SK-N-SH (cell line): ENCODE data around the gene VDAC1. TPM values are rescaled to one million over a fixed set of nuclear protein-coding genes. Genes with fewer than 3 reads are reported as not detected.

Experiments used
- CTCF ChIA-PET: fragments of 300-600, 350-600 bp; formaldehyde crosslinking; extraction: SDS; loops from one replicate; lab custom pipeline; 2021; lab: Yijun Ruan, JAX
- POLR2A ChIA-PET: fragments of 350-600 bp; sonication (Branson Sonifier 250); formaldehyde crosslinking; extraction: SDS; loops from one replicate; lab custom pipeline; 2020; ENCODE audit warnings: antibody characterized with exemption, inconsistent platforms; lab: Yijun Ruan, JAX
- DNase-seq: peaks from one replicate; pipeline ENCODE4 v3.0.0; 2012
- H2AFZ ChIP-seq: fragments of 200-600 bp; sonication (generic); 2 replicates; pipeline ENCODE4 v1.8.1; 2016; ENCODE audit warnings: antibody characterized with exemption, mild to moderate bottlenecking, low read depth
- H3F3A ChIP-seq: fragments of 200-600 bp; sonication (generic); replicated peaks from 2 replicates; pipeline ENCODE3; 2016; ENCODE audit warnings: antibody characterized with exemption, mild to moderate bottlenecking; ENCODE audit not compliant: insufficient read depth
- H3K27ac ChIP-seq, 2 experiments: fragments of 200-500 bp in 1 of 2; fragments of 200-600 bp in 1 of 2; sonication (Bioruptor generic) in 1 of 2; sonication (generic), shearing (Covaris generic) in 1 of 2; 2 replicates each; pipeline versions ENCODE4 v1.5.1 to v1.6.1; 2014 to 2016; ENCODE audit warnings: low read depth in 2 of 2, inconsistent platforms in 1 of 2, low read length in 1 of 2, mild to moderate bottlenecking in 1 of 2, mixed read lengths in 1 of 2
- H3K27me3 ChIP-seq: fragments of 200-600 bp; sonication (generic), shearing (Covaris generic); 2 replicates; pipeline ENCODE4 v1.6.1; 2016; ENCODE audit warnings: mixed run types; ENCODE audit not compliant: insufficient read depth
- H3K36me3 ChIP-seq, 2 experiments: fragments of 200-500 bp in 1 of 2; fragments of 200-600 bp in 1 of 2; sonication (Bioruptor generic) in 1 of 2; sonication (generic) in 1 of 2; replicated peaks in 1 of 2; 2 replicates each; pipeline versions ENCODE3 to v1.5.1; 2014 to 2016; ENCODE audit warnings: low read length in 1 of 2, mild to moderate bottlenecking in 1 of 2; ENCODE audit not compliant: insufficient read depth in 2 of 2, control insufficient read depth in 1 of 2
- H3K4me1 ChIP-seq, 2 experiments: fragments of 200-500 bp in 1 of 2; fragments of 200-600 bp in 1 of 2; sonication (Bioruptor generic) in 1 of 2; sonication (generic), shearing (Covaris generic) in 1 of 2; 2 replicates each; pipeline versions ENCODE4 v1.5.1 to v1.6.1; 2014 to 2016; ENCODE audit warnings: low read depth in 1 of 2, low read length in 1 of 2, mixed run types in 1 of 2; ENCODE audit not compliant: insufficient read depth in 2 of 2, control insufficient read depth in 1 of 2
- H3K4me2 ChIP-seq: fragments of 200-600 bp; sonication (generic), shearing (Covaris generic); 2 replicates; pipeline ENCODE4 v1.6.1; 2017; ENCODE audit warnings: mixed run types
- H3K4me3 ChIP-seq, 2 experiments: fragments of 200-500 bp in 1 of 2; fragments of 200-600 bp in 1 of 2; sonication (Bioruptor generic) in 1 of 2; sonication (generic), shearing (Covaris generic) in 1 of 2; 2 replicates each; pipeline versions ENCODE4 v1.5.1 to v1.8.1; 2014 to 2016; ENCODE audit warnings: low read depth in 2 of 2, inconsistent platforms in 1 of 2, low read length in 1 of 2, mild to moderate bottlenecking in 1 of 2, mixed read lengths in 1 of 2, moderate library complexity in 1 of 2
- H3K79me2 ChIP-seq: fragments of 200-600 bp; sonication (generic); 2 replicates; pipeline ENCODE4 v1.8.1; 2017; ENCODE audit warnings: mild to moderate bottlenecking; ENCODE audit not compliant: insufficient read depth
- H3K9ac ChIP-seq: fragments of 200-600 bp; sonication (generic); 2 replicates; pipeline ENCODE4 v1.6.1; 2017; ENCODE audit warnings: mixed run types
- H3K9me2 ChIP-seq: fragments of 200-600 bp; sonication (generic); 2 replicates; pipeline ENCODE4 v1.6.1; 2017; ENCODE audit warnings: mixed run types
- H3K9me3 ChIP-seq: fragments of 200-600 bp; sonication (generic); 2 replicates; pipeline ENCODE4 v1.6.1; 2017; ENCODE audit warnings: mixed run types, mild to moderate bottlenecking, moderate library complexity
- H4K20me1 ChIP-seq: fragments of 200-600 bp; sonication (generic); 2 replicates; pipeline ENCODE4 v1.6.1; 2017; ENCODE audit warnings: mild to moderate bottlenecking, mixed run types; ENCODE audit not compliant: insufficient read depth
- CHD2 ChIP-seq: fragments of 150-350 bp; IDR thresholded peaks from 2 replicates; pipeline ENCODE4 v1.6.1; 2018; ENCODE audit warnings: low read length; ENCODE audit not compliant: partially characterized antibody
- FOSL2 ChIP-seq: IDR thresholded peaks from 2 replicates; pipeline ENCODE4 v1.4.0; 2012; ENCODE audit warnings: low read depth, mild to moderate bottlenecking, moderate library complexity, borderline replicate concordance
- FOXM1 ChIP-seq: IDR thresholded peaks from 2 replicates; pipeline ENCODE4 v1.4.0; 2012; ENCODE audit warnings: low read depth, mild to moderate bottlenecking
- GATA2 ChIP-seq: sonication (generic); formaldehyde crosslinking; IDR thresholded peaks from 2 replicates; pipeline ENCODE4 v1.5.0; 2020; ENCODE audit warnings: mild to moderate bottlenecking, missing genetic modification reagents
- MEF2A ChIP-seq: IDR thresholded peaks from 2 replicates; pipeline ENCODE4 v1.4.0; 2012; ENCODE audit warnings: low read depth, borderline replicate concordance
- NFIC ChIP-seq: IDR thresholded peaks from 2 replicates; pipeline ENCODE4 v1.4.0; 2012; ENCODE audit warnings: borderline replicate concordance
- RAD21 ChIP-seq: IDR thresholded peaks from 2 replicates; pipeline ENCODE4 v1.6.1; 2012; ENCODE audit warnings: mild to moderate bottlenecking, low read length
- SIN3A ChIP-seq: IDR thresholded peaks from 2 replicates; pipeline ENCODE4 v1.6.1; 2012; ENCODE audit warnings: low read depth, mild to moderate bottlenecking, low read length, moderate library complexity, borderline replicate concordance
- SMC3 ChIP-seq: IDR thresholded peaks from 2 replicates; pipeline ENCODE4 v1.6.1; 2012; ENCODE audit warnings: low read depth, low read length, improper control_type of control experiment
- TAF1 ChIP-seq: IDR thresholded peaks from 2 replicates; pipeline ENCODE4 v1.6.1; 2012; ENCODE audit warnings: low read depth, mild to moderate bottlenecking, low read length, moderate library complexity, borderline replicate concordance
- TEAD4 ChIP-seq: IDR thresholded peaks from 2 replicates; pipeline ENCODE4 v1.4.0; 2012; ENCODE audit warnings: mild to moderate bottlenecking, borderline replicate concordance; ENCODE audit not compliant: insufficient read depth
- YY1 ChIP-seq: IDR thresholded peaks from 2 replicates; pipeline ENCODE4 v1.4.0; 2012; ENCODE audit warnings: low read depth, mild to moderate bottlenecking
- WGBS: methylation state at CpG from one replicate; pipeline ENCODE4 v1.1.6; 2017; ENCODE audit warnings: low lambda C conversion rate; 5-methylcytosine and 5-hydroxymethylcytosine counted together
- polyA plus RNA-seq, 3 experiments: library from polyadenylated mRNA; depleted of rRNA; stranded (reverse); fragments of >200 nt; gene quantifications; 2 replicates each; pipeline ENCODE4 v1.2.3, GENCODE V29; 2012
- TF ChIP-seq, protein P1 (sequence below): IDR thresholded peaks from 2 replicates; pipeline ENCODE4 v1.6.1; 2012; ENCODE audit warnings: mild to moderate bottlenecking, low read depth, low read length, moderate library complexity
- TF ChIP-seq, protein P2 (sequence below): fragments of 150-350 bp; IDR thresholded peaks from 2 replicates; pipeline ENCODE4 v1.6.1; 2016; ENCODE audit warnings: mild to moderate bottlenecking, low read depth, low read length
- TF ChIP-seq, protein P3 (sequence below): IDR thresholded peaks from 2 replicates; pipeline ENCODE4 v1.4.0; 2012; ENCODE audit warnings: low read depth, borderline replicate concordance
- TF ChIP-seq, protein P4 (sequence below): IDR thresholded peaks from 2 replicates; pipeline ENCODE4 v1.4.0; 2012; ENCODE audit warnings: low read depth, borderline replicate concordance

Gene VDAC1
- polyA plus RNA-seq, 1 of the 3 experiments (the other 2 are of a cell fraction) = 166 TPM

DNA sequence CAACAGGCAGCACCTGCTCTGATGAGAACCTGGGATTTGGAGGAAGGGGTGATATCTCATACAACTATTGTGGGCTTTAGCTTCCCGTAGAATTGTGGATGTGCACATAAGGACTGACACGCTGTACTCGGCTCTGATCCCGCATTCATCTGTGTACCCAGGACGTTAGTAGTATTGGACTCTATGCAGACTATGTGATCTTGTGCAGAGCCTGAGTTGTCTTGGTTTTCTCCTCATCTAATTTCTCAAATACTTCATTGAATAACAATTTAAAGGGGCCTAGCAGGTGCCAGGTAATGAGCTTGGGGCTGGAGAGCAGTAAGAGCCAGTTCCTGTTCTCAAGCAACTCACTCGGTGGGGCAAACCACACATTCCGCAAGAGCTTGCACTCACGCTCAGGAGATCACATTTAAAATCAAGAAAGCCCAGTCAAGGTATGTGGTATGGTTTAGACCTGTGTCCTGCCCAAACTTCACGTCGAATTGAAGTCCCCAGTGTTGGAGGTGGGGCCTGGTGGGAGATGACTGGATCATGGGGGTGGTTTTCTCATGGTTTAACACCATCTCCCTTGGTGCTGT, 51.1 kb downstream of the VDAC1 start:
- H2AFZ ChIP-seq = no peak overlapping the region
- ChIA-PET POLR2A (no interaction called here), CTCF (interaction anchor here (0.7 to 1.8 kb wide), 3 partner anchors 9 to 538 kb away, joined by 3 to 14 read pairs (median 3); no protein-coding TSS in a partner anchor)
- H3K9me2 ChIP-seq = no peaks in the 10 kb centered on the region
- TF ChIP-seq FOXM1 (no peak), NFIC (no peak), FOSL2 (no peak), RAD21 (no peak), SIN3A (no peak), YY1 (no peak), GATA2 (no peak), TAF1 (no peak), TEAD4 (no peak)
- TF ChIP-seq, protein P1, sequence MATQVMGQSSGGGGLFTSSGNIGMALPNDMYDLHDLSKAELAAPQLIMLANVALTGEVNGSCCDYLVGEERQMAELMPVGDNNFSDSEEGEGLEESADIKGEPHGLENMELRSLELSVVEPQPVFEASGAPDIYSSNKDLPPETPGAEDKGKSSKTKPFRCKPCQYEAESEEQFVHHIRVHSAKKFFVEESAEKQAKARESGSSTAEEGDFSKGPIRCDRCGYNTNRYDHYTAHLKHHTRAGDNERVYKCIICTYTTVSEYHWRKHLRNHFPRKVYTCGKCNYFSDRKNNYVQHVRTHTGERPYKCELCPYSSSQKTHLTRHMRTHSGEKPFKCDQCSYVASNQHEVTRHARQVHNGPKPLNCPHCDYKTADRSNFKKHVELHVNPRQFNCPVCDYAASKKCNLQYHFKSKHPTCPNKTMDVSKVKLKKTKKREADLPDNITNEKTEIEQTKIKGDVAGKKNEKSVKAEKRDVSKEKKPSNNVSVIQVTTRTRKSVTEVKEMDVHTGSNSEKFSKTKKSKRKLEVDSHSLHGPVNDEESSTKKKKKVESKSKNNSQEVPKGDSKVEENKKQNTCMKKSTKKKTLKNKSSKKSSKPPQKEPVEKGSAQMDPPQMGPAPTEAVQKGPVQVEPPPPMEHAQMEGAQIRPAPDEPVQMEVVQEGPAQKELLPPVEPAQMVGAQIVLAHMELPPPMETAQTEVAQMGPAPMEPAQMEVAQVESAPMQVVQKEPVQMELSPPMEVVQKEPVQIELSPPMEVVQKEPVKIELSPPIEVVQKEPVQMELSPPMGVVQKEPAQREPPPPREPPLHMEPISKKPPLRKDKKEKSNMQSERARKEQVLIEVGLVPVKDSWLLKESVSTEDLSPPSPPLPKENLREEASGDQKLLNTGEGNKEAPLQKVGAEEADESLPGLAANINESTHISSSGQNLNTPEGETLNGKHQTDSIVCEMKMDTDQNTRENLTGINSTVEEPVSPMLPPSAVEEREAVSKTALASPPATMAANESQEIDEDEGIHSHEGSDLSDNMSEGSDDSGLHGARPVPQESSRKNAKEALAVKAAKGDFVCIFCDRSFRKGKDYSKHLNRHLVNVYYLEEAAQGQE = no peak
- 94% methylated on average over 9 of the region's 10 CpGs for WGBS
- H4K20me1 ChIP-seq = no peaks in the 10 kb centered on the region
- H3K4me1 ChIP-seq = peaks cover 0 to 3% of the 10 kb centered on the region in 2 experiments; a peak in 1 of 4 replicates
- H3K36me3 ChIP-seq = peaks cover 29 to 32% of the 10 kb centered on the region in 2 experiments
- peaks cover 25% of the 10 kb centered on the region for H3F3A ChIP-seq
- no peak overlapping the region for H3K9ac ChIP-seq
- H3K4me3 ChIP-seq = no peak overlapping the region
- no peaks in the 10 kb centered on the region for H3K9me3 ChIP-seq
- H3K4me2 ChIP-seq = peak overlapping the region; percentile 69; the same call in 1 of the 2 replicates
- H3K27me3 ChIP-seq = no peaks in the 10 kb centered on the region
- DNase-seq = no peak
- H3K27ac ChIP-seq = peak overlapping the region; percentile 50 to 64
- 0 out of 2 replicates have a peak, but pooled peaks cover 4% of the 10 kb centered on the region for H3K79me2 ChIP-seq

DNA sequence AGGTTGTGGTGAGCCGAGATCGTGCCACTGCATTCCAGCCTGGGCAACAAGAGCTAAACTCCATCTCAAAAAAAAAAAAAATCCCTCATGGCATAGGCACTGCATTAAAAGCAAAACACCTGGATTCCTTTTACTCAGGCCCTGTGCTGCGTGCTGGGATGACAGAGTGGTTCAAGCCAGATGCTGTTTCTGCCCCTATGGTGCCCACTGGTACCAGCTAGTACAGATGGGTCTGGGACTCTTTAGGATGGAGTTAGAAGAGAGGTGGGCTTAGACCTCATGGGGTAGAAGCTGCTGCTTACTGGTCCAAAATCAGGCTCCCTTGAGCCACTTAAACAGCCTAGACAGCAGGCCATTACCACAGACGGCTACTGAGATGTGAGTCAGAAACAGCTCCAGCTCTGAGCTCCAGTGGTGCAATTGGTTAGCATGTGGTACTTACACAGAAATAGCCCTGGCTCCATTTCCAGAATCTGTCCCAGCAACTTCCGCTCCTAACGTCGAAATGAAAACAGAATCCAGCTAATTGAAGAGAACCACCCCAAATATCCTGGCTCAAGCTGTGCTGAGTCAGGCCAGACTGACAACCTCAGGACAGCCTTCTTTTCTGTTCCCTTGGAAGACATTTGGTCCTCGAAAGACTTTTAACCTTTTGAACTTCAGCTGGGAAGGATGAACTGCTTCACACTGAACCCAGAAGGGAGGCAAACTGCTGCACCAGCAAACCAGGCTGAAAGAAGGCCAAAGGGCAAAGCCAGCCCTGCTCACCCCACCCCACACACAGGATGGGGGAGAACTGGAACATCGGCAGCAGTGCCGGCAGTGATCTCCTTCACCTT, 51.8 kb downstream of the VDAC1 start:
- H3K4me1 ChIP-seq = peaks cover 0 to 3% of the 10 kb centered on the region in 2 experiments; a peak in 1 of 4 replicates
- peaks cover 25% of the 10 kb centered on the region for H3F3A ChIP-seq
- H3K27ac ChIP-seq = peak overlapping the region; percentile 50 to 64
- 62% methylated on average over 10 of the region's 10 CpGs for WGBS
- ChIA-PET POLR2A (no interaction called here), CTCF (interaction anchor here (0.7 to 1.8 kb wide), 4 partner anchors 9 to 537 kb away, joined by 3 to 14 read pairs (median 4); no protein-coding TSS in a partner anchor)
- H3K4me3 ChIP-seq = no peak overlapping the region
- no peak for DNase-seq
- no peak overlapping the region for H3K9ac ChIP-seq
- peaks cover 24 to 28% of the 10 kb centered on the region in 2 experiments for H3K36me3 ChIP-seq
- H3K4me2 ChIP-seq = peak overlapping the region; percentile 69; the same call in 1 of the 2 replicates
- no peak overlapping the region for H2AFZ ChIP-seq
- H3K79me2 ChIP-seq = 0 out of 2 replicates have a peak, but pooled peaks cover 4% of the 10 kb centered on the region
- no peaks in the 10 kb centered on the region for H3K27me3 ChIP-seq
- H3K9me3 ChIP-seq = no peaks in the 10 kb centered on the region
- H4K20me1 ChIP-seq = no peaks in the 10 kb centered on the region
- H3K9me2 ChIP-seq = no peaks in the 10 kb centered on the region
- TF ChIP-seq, protein P2, sequence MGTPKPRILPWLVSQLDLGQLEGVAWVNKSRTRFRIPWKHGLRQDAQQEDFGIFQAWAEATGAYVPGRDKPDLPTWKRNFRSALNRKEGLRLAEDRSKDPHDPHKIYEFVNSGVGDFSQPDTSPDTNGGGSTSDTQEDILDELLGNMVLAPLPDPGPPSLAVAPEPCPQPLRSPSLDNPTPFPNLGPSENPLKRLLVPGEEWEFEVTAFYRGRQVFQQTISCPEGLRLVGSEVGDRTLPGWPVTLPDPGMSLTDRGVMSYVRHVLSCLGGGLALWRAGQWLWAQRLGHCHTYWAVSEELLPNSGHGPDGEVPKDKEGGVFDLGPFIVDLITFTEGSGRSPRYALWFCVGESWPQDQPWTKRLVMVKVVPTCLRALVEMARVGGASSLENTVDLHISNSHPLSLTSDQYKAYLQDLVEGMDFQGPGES = no peak
- TF ChIP-seq SMC3 (no peak), SIN3A (no peak), CHD2 (no peak), MEF2A (peak; percentile 33; the same call in 1 of the 2 replicates)
- TF ChIP-seq, protein P3, sequence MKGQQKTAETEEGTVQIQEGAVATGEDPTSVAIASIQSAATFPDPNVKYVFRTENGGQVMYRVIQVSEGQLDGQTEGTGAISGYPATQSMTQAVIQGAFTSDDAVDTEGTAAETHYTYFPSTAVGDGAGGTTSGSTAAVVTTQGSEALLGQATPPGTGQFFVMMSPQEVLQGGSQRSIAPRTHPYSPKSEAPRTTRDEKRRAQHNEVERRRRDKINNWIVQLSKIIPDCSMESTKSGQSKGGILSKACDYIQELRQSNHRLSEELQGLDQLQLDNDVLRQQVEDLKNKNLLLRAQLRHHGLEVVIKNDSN = no peak
- TF ChIP-seq, protein P4, sequence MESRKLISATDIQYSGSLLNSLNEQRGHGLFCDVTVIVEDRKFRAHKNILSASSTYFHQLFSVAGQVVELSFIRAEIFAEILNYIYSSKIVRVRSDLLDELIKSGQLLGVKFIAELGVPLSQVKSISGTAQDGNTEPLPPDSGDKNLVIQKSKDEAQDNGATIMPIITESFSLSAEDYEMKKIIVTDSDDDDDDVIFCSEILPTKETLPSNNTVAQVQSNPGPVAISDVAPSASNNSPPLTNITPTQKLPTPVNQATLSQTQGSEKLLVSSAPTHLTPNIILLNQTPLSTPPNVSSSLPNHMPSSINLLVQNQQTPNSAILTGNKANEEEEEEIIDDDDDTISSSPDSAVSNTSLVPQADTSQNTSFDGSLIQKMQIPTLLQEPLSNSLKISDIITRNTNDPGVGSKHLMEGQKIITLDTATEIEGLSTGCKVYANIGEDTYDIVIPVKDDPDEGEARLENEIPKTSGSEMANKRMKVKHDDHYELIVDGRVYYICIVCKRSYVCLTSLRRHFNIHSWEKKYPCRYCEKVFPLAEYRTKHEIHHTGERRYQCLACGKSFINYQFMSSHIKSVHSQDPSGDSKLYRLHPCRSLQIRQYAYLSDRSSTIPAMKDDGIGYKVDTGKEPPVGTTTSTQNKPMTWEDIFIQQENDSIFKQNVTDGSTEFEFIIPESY = no peak
